Neural cell (in vitro differentiated cells): ENCODE data around the gene FOXJ1. TPM values are rescaled to one million over a fixed set of nuclear protein-coding genes. Genes with fewer than 3 reads are reported as not detected.
A peak's percentile ranks its signal among the peaks of the same experiment; 100 is the strongest.

Experiments
- H2AFZ ChIP-seq: fragments of 200-600, 300-800 bp; sonication (generic), shearing (Covaris generic); 2 replicates; pipeline ENCODE4 v1.6.0; 2014; ENCODE audit warnings: low read depth, mild to moderate bottlenecking, antibody characterized with exemption, low read length, moderate library complexity
- H3F3A ChIP-seq: fragments of 200-600 bp; shearing (Covaris generic); 2 replicates; pipeline ENCODE4 v1.6.1; 2016; ENCODE audit warnings: mild to moderate bottlenecking, moderate library complexity, mixed read lengths, antibody characterized with exemption, low read length; ENCODE audit not compliant: insufficient read depth, poor library complexity, severe bottlenecking
- H3K27ac ChIP-seq: fragments of 200-600, 300-800 bp; sonication (generic), shearing (Covaris generic); 2 replicates; pipeline ENCODE4 v1.5.1; 2014; ENCODE audit warnings: mild to moderate bottlenecking, low read length, moderate library complexity
- H3K27me3 ChIP-seq: fragments of 300-800, 200-600 bp; sonication (generic), shearing (Covaris generic); 2 replicates; pipeline ENCODE4 v1.6.0; 2014; ENCODE audit warnings: mild to moderate bottlenecking, low read depth, low read length, moderate library complexity; ENCODE audit not compliant: insufficient read depth
- H3K36me3 ChIP-seq: fragments of 300-800, 200-600 bp; sonication (generic), shearing (Covaris generic); 2 replicates; pipeline ENCODE4 v1.5.1; 2014; ENCODE audit warnings: mild to moderate bottlenecking, antibody characterized with exemption, low read length, moderate library complexity; ENCODE audit not compliant: insufficient read depth
- H3K4me2 ChIP-seq: fragments of 300-800, 200-600 bp; sonication (generic), shearing (Covaris generic); 2 replicates; pipeline ENCODE4 v1.6.0; 2014; ENCODE audit warnings: mild to moderate bottlenecking, low read length
- H3K4me3 ChIP-seq: fragments of 300-800, 200-600 bp; sonication (generic), shearing (Covaris generic); 2 replicates; pipeline ENCODE4 v1.5.1; 2014; ENCODE audit warnings: mild to moderate bottlenecking, low read length, moderate library complexity
- H3K79me2 ChIP-seq: fragments of 200-600 bp; shearing (Covaris generic); replicated peaks from 2 replicates; pipeline ENCODE4 v1.6.0; 2014; ENCODE audit warnings: mild to moderate bottlenecking, low read length, moderate library complexity; ENCODE audit not compliant: insufficient read depth
- H3K9ac ChIP-seq: fragments of 300-800, 200-600 bp; sonication (generic), shearing (Covaris generic); 2 replicates; pipeline ENCODE4 v1.6.1; 2016; ENCODE audit warnings: mild to moderate bottlenecking, low read length, mixed read lengths
- H3K9me2 ChIP-seq: fragments of 200-600 bp; shearing (Covaris generic); 2 replicates; pipeline ENCODE4 v1.6.1; 2016; ENCODE audit warnings: mild to moderate bottlenecking, low read length, mixed read lengths; ENCODE audit not compliant: insufficient read depth
- H3K9me3 ChIP-seq: fragments of 200-600, 300-800 bp; sonication (generic), shearing (Covaris generic); 2 replicates; pipeline ENCODE4 v1.6.1; 2016; ENCODE audit warnings: mild to moderate bottlenecking, mixed run types, low read length, moderate library complexity, mixed read lengths
- H4K20me1 ChIP-seq: fragments of 200-600 bp; shearing (Covaris generic); 2 replicates; pipeline ENCODE4 v1.6.1; 2016; ENCODE audit warnings: mild to moderate bottlenecking, mixed run types; ENCODE audit not compliant: insufficient read depth
- EP300 ChIP-seq: fragments of 450-650 bp; conservative IDR thresholded peaks from 2 replicates; pipeline ENCODE4 v1.6.1; 2014; ENCODE audit warnings: antibody characterized with exemption, mild to moderate bottlenecking, moderate library complexity; ENCODE audit not compliant: poor library complexity, severe bottlenecking
- EZH2 ChIP-seq: fragments of 200-600, 300-800 bp; shearing (Covaris generic), sonication (generic); IDR thresholded peaks from 2 replicates; pipeline ENCODE4 v1.6.1; 2014; ENCODE audit warnings: antibody characterized with exemption, low read length, borderline replicate concordance, mild to moderate bottlenecking; ENCODE audit not compliant: insufficient read depth, poor library complexity, severe bottlenecking
- MXI1 ChIP-seq: fragments of 450-650 bp; conservative IDR thresholded peaks from 2 replicates; pipeline ENCODE4 v1.6.1; 2014; ENCODE audit warnings: antibody characterized with exemption, mild to moderate bottlenecking; ENCODE audit not compliant: poor library complexity, severe bottlenecking
- POLR2AphosphoS5 ChIP-seq: IDR thresholded peaks from 2 replicates; pipeline ENCODE4 v1.6.1; 2012
- RAD21 ChIP-seq: fragments of 450-650 bp; conservative IDR thresholded peaks from 2 replicates; pipeline ENCODE4 v1.6.1; 2014; ENCODE audit warnings: antibody characterized with exemption, mild to moderate bottlenecking, moderate library complexity
- SMC3 ChIP-seq: fragments of 450-650 bp; conservative IDR thresholded peaks from 2 replicates; pipeline ENCODE4 v1.6.1; 2014; ENCODE audit warnings: antibody characterized with exemption, mild to moderate bottlenecking, moderate library complexity; ENCODE audit not compliant: poor library complexity
- TAF1 ChIP-seq: IDR thresholded peaks from 2 replicates; pipeline ENCODE4 v1.6.1; 2012; ENCODE audit warnings: low read depth
- polyA plus RNA-seq: library from polyadenylated mRNA; depleted of rRNA; stranded (reverse); fragments of >200 nt; gene quantifications from 2 replicates; pipeline ENCODE4 v1.2.3, GENCODE V29; 2014
- TF ChIP-seq, protein P1 (sequence below): fragments of 450-650 bp; IDR thresholded peaks from 2 replicates; pipeline ENCODE4 v1.5.1; 2014; ENCODE audit warnings: antibody characterized with exemption, mild to moderate bottlenecking, moderate library complexity; ENCODE audit not compliant: poor library complexity, severe bottlenecking
- TF ChIP-seq, protein P2 (sequence below): IDR thresholded peaks from 2 replicates; pipeline ENCODE4 v1.6.1; 2012; ENCODE audit warnings: borderline replicate concordance

FOXJ1 gene
- polyA plus RNA-seq, 1 donor from 2014 or later = 0.56 TPM

DNA sequence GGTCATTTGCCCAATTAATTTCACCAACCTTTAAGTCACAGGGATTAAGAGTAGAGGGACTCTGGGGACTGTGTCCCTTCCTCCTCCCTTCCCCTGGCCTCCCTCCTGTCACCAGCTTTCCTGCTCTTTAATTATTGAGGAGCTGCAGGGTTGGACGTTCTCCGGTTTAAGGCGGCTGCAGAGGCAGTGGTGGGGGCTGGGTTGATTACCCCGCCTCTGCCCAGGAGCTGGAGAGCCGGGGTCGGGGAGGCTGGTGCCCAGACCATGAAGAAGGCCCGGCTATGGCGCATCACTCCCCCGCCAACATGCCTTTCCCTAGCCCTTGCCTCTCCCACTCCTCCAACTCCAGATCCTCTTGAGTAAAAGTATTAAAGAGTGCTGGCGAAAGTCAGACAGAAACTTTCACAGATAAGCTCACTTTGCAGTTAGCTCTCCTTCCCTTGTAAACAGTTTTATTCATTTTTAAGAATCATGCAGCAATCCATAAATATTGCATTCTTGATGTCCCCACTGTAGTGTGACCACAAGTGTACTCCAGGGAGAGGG, 1.1 kb upstream of the FOXJ1 start:
- peak overlapping the region; percentile 88 for H3K4me2 ChIP-seq
- no peaks in the 10 kb centered on the region for H3K36me3 ChIP-seq
- TF ChIP-seq TAF1 (no peak), SMC3 (no peak), POLR2AphosphoS5 (no peak), RAD21 (no peak), EP300 (no peak), EZH2 (no peak), MXI1 (no peak)
- TF ChIP-seq, protein P1, sequence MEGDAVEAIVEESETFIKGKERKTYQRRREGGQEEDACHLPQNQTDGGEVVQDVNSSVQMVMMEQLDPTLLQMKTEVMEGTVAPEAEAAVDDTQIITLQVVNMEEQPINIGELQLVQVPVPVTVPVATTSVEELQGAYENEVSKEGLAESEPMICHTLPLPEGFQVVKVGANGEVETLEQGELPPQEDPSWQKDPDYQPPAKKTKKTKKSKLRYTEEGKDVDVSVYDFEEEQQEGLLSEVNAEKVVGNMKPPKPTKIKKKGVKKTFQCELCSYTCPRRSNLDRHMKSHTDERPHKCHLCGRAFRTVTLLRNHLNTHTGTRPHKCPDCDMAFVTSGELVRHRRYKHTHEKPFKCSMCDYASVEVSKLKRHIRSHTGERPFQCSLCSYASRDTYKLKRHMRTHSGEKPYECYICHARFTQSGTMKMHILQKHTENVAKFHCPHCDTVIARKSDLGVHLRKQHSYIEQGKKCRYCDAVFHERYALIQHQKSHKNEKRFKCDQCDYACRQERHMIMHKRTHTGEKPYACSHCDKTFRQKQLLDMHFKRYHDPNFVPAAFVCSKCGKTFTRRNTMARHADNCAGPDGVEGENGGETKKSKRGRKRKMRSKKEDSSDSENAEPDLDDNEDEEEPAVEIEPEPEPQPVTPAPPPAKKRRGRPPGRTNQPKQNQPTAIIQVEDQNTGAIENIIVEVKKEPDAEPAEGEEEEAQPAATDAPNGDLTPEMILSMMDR = no peak
- TF ChIP-seq, protein P2, sequence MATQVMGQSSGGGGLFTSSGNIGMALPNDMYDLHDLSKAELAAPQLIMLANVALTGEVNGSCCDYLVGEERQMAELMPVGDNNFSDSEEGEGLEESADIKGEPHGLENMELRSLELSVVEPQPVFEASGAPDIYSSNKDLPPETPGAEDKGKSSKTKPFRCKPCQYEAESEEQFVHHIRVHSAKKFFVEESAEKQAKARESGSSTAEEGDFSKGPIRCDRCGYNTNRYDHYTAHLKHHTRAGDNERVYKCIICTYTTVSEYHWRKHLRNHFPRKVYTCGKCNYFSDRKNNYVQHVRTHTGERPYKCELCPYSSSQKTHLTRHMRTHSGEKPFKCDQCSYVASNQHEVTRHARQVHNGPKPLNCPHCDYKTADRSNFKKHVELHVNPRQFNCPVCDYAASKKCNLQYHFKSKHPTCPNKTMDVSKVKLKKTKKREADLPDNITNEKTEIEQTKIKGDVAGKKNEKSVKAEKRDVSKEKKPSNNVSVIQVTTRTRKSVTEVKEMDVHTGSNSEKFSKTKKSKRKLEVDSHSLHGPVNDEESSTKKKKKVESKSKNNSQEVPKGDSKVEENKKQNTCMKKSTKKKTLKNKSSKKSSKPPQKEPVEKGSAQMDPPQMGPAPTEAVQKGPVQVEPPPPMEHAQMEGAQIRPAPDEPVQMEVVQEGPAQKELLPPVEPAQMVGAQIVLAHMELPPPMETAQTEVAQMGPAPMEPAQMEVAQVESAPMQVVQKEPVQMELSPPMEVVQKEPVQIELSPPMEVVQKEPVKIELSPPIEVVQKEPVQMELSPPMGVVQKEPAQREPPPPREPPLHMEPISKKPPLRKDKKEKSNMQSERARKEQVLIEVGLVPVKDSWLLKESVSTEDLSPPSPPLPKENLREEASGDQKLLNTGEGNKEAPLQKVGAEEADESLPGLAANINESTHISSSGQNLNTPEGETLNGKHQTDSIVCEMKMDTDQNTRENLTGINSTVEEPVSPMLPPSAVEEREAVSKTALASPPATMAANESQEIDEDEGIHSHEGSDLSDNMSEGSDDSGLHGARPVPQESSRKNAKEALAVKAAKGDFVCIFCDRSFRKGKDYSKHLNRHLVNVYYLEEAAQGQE = no peak
- H3K27ac ChIP-seq = no peak overlapping the region
- peak overlapping the region; percentile 72 for H3K4me3 ChIP-seq
- no peaks in the 10 kb centered on the region for H4K20me1 ChIP-seq
- no peaks in the 10 kb centered on the region for H3F3A ChIP-seq
- H3K27me3 ChIP-seq = peaks cover 18% of the 10 kb centered on the region
- H2AFZ ChIP-seq = no peak overlapping the region
- H3K9ac ChIP-seq = peak overlapping the region; percentile 38
- H3K9me3 ChIP-seq = no peaks in the 10 kb centered on the region
- no peaks in the 10 kb centered on the region for H3K79me2 ChIP-seq
- H3K9me2 ChIP-seq = no peaks in the 10 kb centered on the region

DNA sequence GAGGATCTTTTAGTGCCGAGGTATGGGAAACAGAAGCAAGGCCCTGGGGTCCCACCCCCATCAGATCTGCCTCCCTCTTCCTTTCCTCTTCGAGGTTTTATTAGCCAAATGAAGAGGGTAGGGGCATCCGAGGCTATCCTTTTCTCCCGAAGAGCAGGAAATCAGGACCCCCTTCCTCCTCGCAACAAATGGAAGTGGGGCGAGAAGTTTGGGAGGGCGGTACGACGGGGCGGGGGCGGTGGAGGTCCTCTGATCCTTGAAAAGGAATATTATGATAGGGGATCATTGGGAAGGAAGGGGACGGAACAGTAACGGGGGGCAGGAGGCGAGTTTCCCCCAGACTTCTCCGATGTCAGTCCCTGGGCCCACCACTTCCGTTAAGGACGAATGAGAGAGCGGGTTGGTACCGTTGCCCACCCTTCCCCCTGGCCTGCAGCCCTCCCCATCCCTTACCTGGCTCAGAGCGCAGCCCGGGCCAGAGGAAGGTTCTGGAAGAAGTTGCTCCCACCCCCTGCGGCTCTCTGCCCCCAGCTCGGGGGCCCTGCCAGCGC, 309 bp downstream of the FOXJ1 start:
- TF ChIP-seq EZH2 (no peak), EP300 (no peak), SMC3 (no peak), RAD21 (no peak), TAF1 (no peak)
- Histone ChIP-seq H3K36me3 (no peaks in the 10 kb centered on the region), H3K9ac (no peak overlapping the region), H3K79me2 (no peaks in the 10 kb centered on the region), H3K9me3 (no peaks in the 10 kb centered on the region), H3K27ac (no peak overlapping the region), H2AFZ (no peak overlapping the region), H3K27me3 (peaks cover 18% of the 10 kb centered on the region), H3K4me3 (peak overlapping the region; percentile 72), H4K20me1 (no peaks in the 10 kb centered on the region), H3K4me2 (peak overlapping the region; percentile 51), H3F3A (no peaks in the 10 kb centered on the region), H3K9me2 (no peaks in the 10 kb centered on the region)
